ENCODE measurements around the gene LRRN1.
"Not testable (repeated sequence)": the region's sequence is repeated elsewhere in the genome, so short reads cannot be mapped to it uniquely, and the experiment has no call there.

The LRRN1 gene

GRCh38 chr3:3815206-3815605, 16.0 kb downstream of the LRRN1 start:
- no peak for DNase-seq

GRCh38 chr3:3816034-3816433, 16.8 kb downstream of the LRRN1 start:
- DNase-seq = no peak

- no peak for DNase-seq
These were observed 18.6 kb downstream of the LRRN1 start for GRCh38 chr3:3817865-3818264.

GRCh38 chr3:3821777-3822176, 22.5 kb downstream of the LRRN1 start:
- DNase-seq = no peak

GRCh38 chr3:3825035-3825434, 25.8 kb downstream of the LRRN1 start:
- no peak for DNase-seq

GRCh38 chr3:3826521-3826920, 27.3 kb downstream of the LRRN1 start:
- DNase-seq = no peak

GRCh38 chr3:3827111-3827510, 27.9 kb downstream of the LRRN1 start:
- DNase-seq = no peak

GRCh38 chr3:3828417-3828816, 29.2 kb downstream of the LRRN1 start:
- not testable (repeated sequence) for DNase-seq

GRCh38 chr3:3836845-3837244, 37.6 kb downstream of the LRRN1 start:
- DNase-seq = no peak

GRCh38 chr3:3842356-3842755, 43.1 kb downstream of the LRRN1 start:
- no peak for DNase-seq

- DNase-seq = no peak
These were observed 49.0 kb downstream of the LRRN1 start for GRCh38 chr3:3847994-3848922.

- no peak for DNase-seq
These were observed 49.7 kb downstream of the LRRN1 start for GRCh38 chr3:3848923-3849275.

GRCh38 chr3:3851621-3852323, 52.5 kb downstream of the LRRN1 start:
- DNase-seq = no peak

- no peak for DNase-seq
These were observed 54.3 kb downstream of the LRRN1 start for GRCh38 chr3:3853544-3853943.

- DNase-seq = no peak
These were observed 55.8 kb downstream of the LRRN1 start for GRCh38 chr3:3855056-3855455.

- DNase-seq = no peak
These were observed 61.0 kb downstream of the LRRN1 start for GRCh38 chr3:3860235-3860634.

GRCh38 chr3:3862534-3862933, 63.3 kb downstream of the LRRN1 start:
- no peak for DNase-seq

GRCh38 chr3:3875491-3875890, 76.3 kb downstream of the LRRN1 start:
- no peak for DNase-seq

- no peak for DNase-seq
These were observed 81.8 kb downstream of the LRRN1 start for GRCh38 chr3:3881050-3881449.

- DNase-seq = not testable (repeated sequence)
These were observed 88.1 kb downstream of the LRRN1 start for GRCh38 chr3:3887311-3887710.

GRCh38 chr3:3893590-3893989, 94.4 kb downstream of the LRRN1 start:
- DNase-seq = no peak

Data from effector CD8-positive, alpha-beta T cell (primary cell).